Endothelial cell of umbilical vein (primary cell): ENCODE data around the gene FAM120A. TPM values are rescaled to one million over a fixed set of nuclear protein-coding genes. Genes with fewer than 3 reads are reported as not detected.

ENCODE experiments used
- BruUV-seq: library from RNA; stranded (reverse); fragments of 400-500 nt; replicated peaks from 2 replicates; lab custom pipeline; 2021; lab: Mats Ljungman, UMichigan
- CTCF ChIA-PET: fragments of 300-600, 350-600 bp; sonication (Branson Sonifier 250); formaldehyde crosslinking; loops from one replicate; lab custom pipeline; 2021; ENCODE audit warnings: antibody characterized with exemption, inconsistent platforms; lab: Charles Lee
- POLR2A ChIA-PET: fragments of 300-600, 350-600 bp; sonication (Branson Sonifier 250); formaldehyde crosslinking; loops from one replicate; lab custom pipeline; 2021; ENCODE audit warnings: antibody characterized with exemption, inconsistent platforms; lab: Charles Lee
- DNase-seq: peaks from one replicate; pipeline ENCODE4 v3.0.0-alpha.2; 2011; ENCODE audit warnings: low read depth, low spot score
- FAIRE-seq: peaks from 2 replicates; lab custom pipeline; 2011; peaks lifted over from hg19 to GRCh38; lab: Jason Lieb, UNC
- H2AFZ ChIP-seq: 2 replicates; pipeline ENCODE4 v1.6.0; 2012; ENCODE audit warnings: low read depth, low read length, control low read depth, inconsistent platforms
- H3K27ac ChIP-seq: 2 replicates; pipeline ENCODE4 v1.5.1; 2011; ENCODE audit warnings: low read depth, mild to moderate bottlenecking, control low read depth, low read length, moderate library complexity; ENCODE audit not compliant: insufficient read depth
- H3K27me3 ChIP-seq, 2 experiments: 2 replicates each; pipeline versions ENCODE4 v1.6.0 to v1.6.1; 2011; ENCODE audit warnings: low read length in 2 of 2, mixed read lengths in 1 of 2; ENCODE audit not compliant: control insufficient read depth in 2 of 2, insufficient read depth in 2 of 2
- H3K36me3 ChIP-seq, 2 experiments: 2 replicates in 1 of 2; 3 replicates in 1 of 2; pipeline ENCODE4 v1.5.1; 2011; ENCODE audit warnings: low read length in 2 of 2, mild to moderate bottlenecking in 1 of 2, moderate library complexity in 1 of 2; ENCODE audit not compliant: control insufficient read depth in 2 of 2, insufficient read depth in 2 of 2; ENCODE audit errors: extremely low read depth in 1 of 2
- H3K4me1 ChIP-seq: 3 replicates; pipeline ENCODE4 v1.5.1; 2011; ENCODE audit warnings: mild to moderate bottlenecking, low read length; ENCODE audit not compliant: control insufficient read depth, insufficient read depth; ENCODE audit errors: extremely low read depth
- H3K4me2 ChIP-seq: 2 replicates; pipeline ENCODE4 v1.6.1; 2011; ENCODE audit warnings: low read length, control low read depth, mixed read lengths; ENCODE audit not compliant: insufficient read depth
- H3K4me3 ChIP-seq, 3 experiments: fragments of 200-600 bp in 1 of 3; sonication (generic), shearing (Covaris generic) in 1 of 3; replicated peaks in 1 of 3; 2 replicates each; pipeline ENCODE4 v1.5.1; 2011 to 2016; ENCODE audit warnings: control low read depth in 3 of 3, low read length in 3 of 3, mild to moderate bottlenecking in 2 of 3, inconsistent platforms in 1 of 3, low read depth in 1 of 3, moderate library complexity in 1 of 3; ENCODE audit not compliant: insufficient read depth in 1 of 3
- H3K79me2 ChIP-seq: 2 replicates; pipeline ENCODE4 v1.6.0; 2012; ENCODE audit warnings: low read length, inconsistent platforms; ENCODE audit not compliant: control insufficient read depth, insufficient read depth
- H3K9ac ChIP-seq: replicated peaks from 2 replicates; pipeline ENCODE3; 2011; ENCODE audit warnings: low read length, control low read depth; ENCODE audit not compliant: insufficient read depth; ENCODE audit errors: extremely low read depth
- H3K9me1 ChIP-seq: replicated peaks from 3 replicates; pipeline ENCODE4 v1.6.0; 2011; ENCODE audit warnings: mild to moderate bottlenecking, low read length; ENCODE audit not compliant: control insufficient read depth, insufficient read depth; ENCODE audit errors: extremely low read depth
- H3K9me3 ChIP-seq: replicated peaks from 2 replicates; pipeline ENCODE4 v1.5.1; 2012; ENCODE audit warnings: low read length, inconsistent platforms; ENCODE audit not compliant: control insufficient read depth, insufficient read depth
- H4K20me1 ChIP-seq: replicated peaks from 2 replicates; pipeline ENCODE3; 2011; ENCODE audit warnings: mild to moderate bottlenecking, low read length; ENCODE audit not compliant: control insufficient read depth, insufficient read depth; ENCODE audit errors: extremely low read depth
- EZH2 ChIP-seq: IDR thresholded peaks from 2 replicates; pipeline ENCODE4 v1.6.1; 2012; ENCODE audit warnings: borderline replicate concordance, low read depth, mild to moderate bottlenecking, moderate library complexity, low read length, inconsistent platforms; ENCODE audit not compliant: severe bottlenecking
- FOS ChIP-seq: IDR thresholded peaks from 2 replicates; pipeline ENCODE4 v1.6.1; 2011; ENCODE audit warnings: mild to moderate bottlenecking, low read length, moderate library complexity, borderline replicate concordance; ENCODE audit not compliant: insufficient read depth
- GATA2 ChIP-seq: IDR thresholded peaks from 2 replicates; pipeline ENCODE4 v1.7.0; 2011; ENCODE audit warnings: low read depth, mild to moderate bottlenecking, moderate library complexity, mixed read lengths, low read length; ENCODE audit not compliant: insufficient read length, insufficient read depth
- JUN ChIP-seq: IDR thresholded peaks from 2 replicates; pipeline ENCODE4 v1.6.1; 2011; ENCODE audit warnings: borderline replicate concordance, low read depth; ENCODE audit not compliant: insufficient read length, insufficient read depth
- MYC ChIP-seq: IDR thresholded peaks from one replicate; pipeline ENCODE4 v1.6.1; 2011; ENCODE audit warnings: mild to moderate bottlenecking, low read depth, low read length
- POLR2A ChIP-seq: IDR thresholded peaks from 2 replicates; pipeline ENCODE4 v1.6.1; 2012; ENCODE audit warnings: low read depth, mild to moderate bottlenecking, control low read depth, low read length
- POLR2AphosphoS5 ChIP-seq: IDR thresholded peaks from 2 replicates; pipeline ENCODE4 v1.6.1; 2012; ENCODE audit warnings: low read depth, mild to moderate bottlenecking, control low read depth, low read length, moderate library complexity; ENCODE audit not compliant: insufficient read depth
- dilution Hi-C: fragments of 300-500 bp; cut with MboI; formaldehyde crosslinking; loops from one replicate; pipeline ENCODE4 v1.15.0; 2019; ENCODE audit warnings: low sequenced_read_pairs; ENCODE audit not compliant: extremely low pct_ligation_motif_present
- intact Hi-C: fragments of 100-400 bp; cut with micrococcal nuclease; formaldehyde crosslinking; loops from one replicate; pipeline ENCODE4 v1.10.0; 2022
- polyA plus RNA-seq, 4 experiments: library from polyadenylated mRNA; depleted of rRNA in 3 of 4; stranded (reverse) in 3 of 4; unstranded in 1 of 4; fragments of >200 nt; gene quantifications; 2 replicates each; pipeline versions ENCODE4 v1.2.1 to v1.2.3, GENCODE V29; 2011 to 2012; ENCODE audit warnings: missing spikeins in 1 of 4
- total RNA-seq: library from RNA; stranded (reverse); gene quantifications from 2 replicates; pipeline ENCODE4 v1.2.3, GENCODE V29; 2021
- TF ChIP-seq, protein P1 (sequence below), 2 donors: IDR thresholded peaks; 1 replicate in 1 of 2; 2 replicates in 1 of 2; pipeline ENCODE4 v1.5.1; 2011; ENCODE audit warnings: low read length in 2 of 2, mild to moderate bottlenecking in 2 of 2, moderate library complexity in 2 of 2, control low read depth in 1 of 2, inconsistent platforms in 1 of 2, low read depth in 1 of 2; ENCODE audit not compliant: insufficient read depth in 1 of 2; ENCODE audit errors: extremely low read depth in 1 of 2
- TF ChIP-seq, protein P2 (sequence below): IDR thresholded peaks from 2 replicates; pipeline ENCODE4 v1.6.1; 2011; ENCODE audit not compliant: insufficient read depth, insufficient read length

Gene FAM120A
- total and polyA plus RNA-seq, 2 donors (not counting 3 experiments of a cell fraction or from before 2014, with no cell fraction given), result 66.8 to 126 TPM

DNA sequence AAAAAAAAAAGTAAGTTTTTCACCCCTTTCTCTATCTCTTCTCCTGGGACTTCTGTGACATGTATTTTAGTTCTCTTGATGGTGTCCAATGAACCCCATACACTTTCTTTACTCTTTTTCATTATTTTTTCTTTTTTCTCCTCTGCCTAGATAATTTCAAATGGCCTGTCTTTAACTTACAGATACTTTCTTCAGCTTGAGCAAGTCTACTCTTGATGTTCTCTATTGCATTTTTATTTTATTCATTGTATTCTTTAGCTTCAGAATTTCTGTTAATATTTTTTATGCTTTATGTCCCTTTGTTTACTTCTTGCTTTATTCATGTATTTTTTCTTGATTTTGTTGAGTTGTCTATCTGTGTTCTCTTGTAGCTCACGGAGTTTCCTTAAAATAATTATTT, 32.5 kb upstream of the FAM120A start:
- H3K4me3 ChIP-seq, result no peak overlapping the region
- peaks cover 0 to 3% of the 10 kb centered on the region in 2 experiments for H3K27me3 ChIP-seq
- intact Hi-C loops, result no loop called here
- H4K20me1 ChIP-seq, result no peaks in the 10 kb centered on the region
- no peaks in the 10 kb centered on the region for H3K9me1 ChIP-seq
- H3K4me2 ChIP-seq, result no peak overlapping the region
- dilution Hi-C loops, result no loop called here
- ChIA-PET POLR2A (no interaction called here), CTCF (interaction anchor here (0.7 kb wide), 1 partner anchor 9 kb away, joined by 3 read pairs; no protein-coding TSS in a partner anchor)
- FAIRE-seq (no peak), DNase-seq (no peak)
- BruUV-seq, result no TSS peak
- no peak overlapping the region for H3K9ac ChIP-seq
- H3K79me2 ChIP-seq, result no peaks in the 10 kb centered on the region
- H3K9me3 ChIP-seq, result no peaks in the 10 kb centered on the region
- H3K36me3 ChIP-seq, result no peaks in the 10 kb centered on the region
- TF ChIP-seq EZH2, result no peak
- no peak for TF ChIP-seq FOS
- TF ChIP-seq POLR2A, result no peak
- TF ChIP-seq MYC, result no peak
- TF ChIP-seq, protein P1, sequence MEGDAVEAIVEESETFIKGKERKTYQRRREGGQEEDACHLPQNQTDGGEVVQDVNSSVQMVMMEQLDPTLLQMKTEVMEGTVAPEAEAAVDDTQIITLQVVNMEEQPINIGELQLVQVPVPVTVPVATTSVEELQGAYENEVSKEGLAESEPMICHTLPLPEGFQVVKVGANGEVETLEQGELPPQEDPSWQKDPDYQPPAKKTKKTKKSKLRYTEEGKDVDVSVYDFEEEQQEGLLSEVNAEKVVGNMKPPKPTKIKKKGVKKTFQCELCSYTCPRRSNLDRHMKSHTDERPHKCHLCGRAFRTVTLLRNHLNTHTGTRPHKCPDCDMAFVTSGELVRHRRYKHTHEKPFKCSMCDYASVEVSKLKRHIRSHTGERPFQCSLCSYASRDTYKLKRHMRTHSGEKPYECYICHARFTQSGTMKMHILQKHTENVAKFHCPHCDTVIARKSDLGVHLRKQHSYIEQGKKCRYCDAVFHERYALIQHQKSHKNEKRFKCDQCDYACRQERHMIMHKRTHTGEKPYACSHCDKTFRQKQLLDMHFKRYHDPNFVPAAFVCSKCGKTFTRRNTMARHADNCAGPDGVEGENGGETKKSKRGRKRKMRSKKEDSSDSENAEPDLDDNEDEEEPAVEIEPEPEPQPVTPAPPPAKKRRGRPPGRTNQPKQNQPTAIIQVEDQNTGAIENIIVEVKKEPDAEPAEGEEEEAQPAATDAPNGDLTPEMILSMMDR (IDR thresholded peaks at IDR 0.05; ENCODE audit: extremely low read depth in 1 of 2, insufficient read depth in 1 of 2, low read depth in 1 of 2, low read length in 2 of 2), result no peak
- no peaks in the 10 kb centered on the region for H3K4me1 ChIP-seq
- H3K27ac ChIP-seq, result no peak overlapping the region
- no peak overlapping the region for H2AFZ ChIP-seq

DNA sequence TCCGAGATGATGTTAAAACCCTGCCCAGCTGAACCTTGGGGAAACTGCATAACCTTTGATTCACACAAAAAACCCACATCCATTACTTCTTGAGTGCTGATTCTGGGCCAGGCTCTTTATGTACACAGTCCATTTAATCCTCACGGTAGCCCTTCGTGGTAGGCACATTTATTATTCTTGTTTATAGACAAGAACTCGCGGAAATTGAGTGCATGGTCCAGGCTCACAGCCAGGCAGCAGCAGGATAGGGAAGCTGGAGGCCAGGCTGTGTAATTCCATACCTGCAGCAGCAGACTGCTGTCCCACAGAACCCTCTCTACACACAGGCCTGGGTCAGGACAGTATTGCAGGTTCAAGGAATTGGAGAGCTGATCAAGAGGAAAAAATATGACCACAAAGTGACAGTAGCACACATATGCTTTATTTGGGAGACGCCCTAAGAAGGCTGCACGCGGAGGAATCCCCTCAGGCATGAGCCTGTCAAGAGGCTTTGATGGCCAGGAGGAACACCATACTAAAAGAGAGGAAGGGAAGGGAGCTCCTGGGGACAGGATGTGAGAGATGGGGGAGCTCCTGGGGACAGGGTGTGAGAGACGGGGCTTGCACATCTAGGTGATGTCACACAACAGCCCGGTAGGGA, 28.4 kb upstream of the FAM120A start:
- FAIRE-seq (no peak), DNase-seq (no peak)
- no peaks in the 10 kb centered on the region for H3K9me3 ChIP-seq
- H4K20me1 ChIP-seq, result no peaks in the 10 kb centered on the region
- H3K9me1 ChIP-seq, result no peaks in the 10 kb centered on the region
- H3K79me2 ChIP-seq, result no peaks in the 10 kb centered on the region
- BruUV-seq, result no TSS peak
- dilution Hi-C loops (no loop called here), intact Hi-C loops (no loop called here)
- H2AFZ ChIP-seq, result no peak overlapping the region
- no peak overlapping the region for H3K9ac ChIP-seq
- H3K27me3 ChIP-seq, result peaks cover 1 to 10% of the 10 kb centered on the region in 2 experiments
- ChIA-PET POLR2A (no interaction called here), CTCF (no interaction called here)
- no peak overlapping the region for H3K4me3 ChIP-seq
- no peak overlapping the region for H3K27ac ChIP-seq
- no peak overlapping the region for H3K4me2 ChIP-seq
- no peaks in the 10 kb centered on the region for H3K4me1 ChIP-seq
- TF ChIP-seq, protein P1 (IDR thresholded peaks at IDR 0.05; ENCODE audit: extremely low read depth in 1 of 2, insufficient read depth in 1 of 2, low read depth in 1 of 2, low read length in 2 of 2), result no peak
- TF ChIP-seq JUN, result no peak
- TF ChIP-seq GATA2, result no peak
- no peak for TF ChIP-seq FOS
- no peak for TF ChIP-seq EZH2
- TF ChIP-seq POLR2A, result no peak
- no peak for TF ChIP-seq POLR2AphosphoS5
- TF ChIP-seq, protein P2, sequence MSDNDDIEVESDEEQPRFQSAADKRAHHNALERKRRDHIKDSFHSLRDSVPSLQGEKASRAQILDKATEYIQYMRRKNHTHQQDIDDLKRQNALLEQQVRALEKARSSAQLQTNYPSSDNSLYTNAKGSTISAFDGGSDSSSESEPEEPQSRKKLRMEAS, result no peak
- no peak for TF ChIP-seq MYC
- no peaks in the 10 kb centered on the region for H3K36me3 ChIP-seq
